Smooth muscle cell (in vitro differentiated cells): ENCODE measurements around the gene ZNF32. TPM values are rescaled to one million over a fixed set of nuclear protein-coding genes. Genes with fewer than 3 reads are reported as not detected.

ENCODE experiments used
- DNase-seq: peaks from one replicate; lab custom pipeline; 2025; ENCODE audit not compliant: unreplicated experiment; lab: John Stamatoyannopoulos, UW
- H2AFZ ChIP-seq: fragments of 200-600 bp; sonication (generic); 2 replicates; pipeline ENCODE4 v1.6.0; 2016; ENCODE audit warnings: antibody characterized with exemption, low read depth, mild to moderate bottlenecking
- H3F3A ChIP-seq: fragments of 200-600 bp; sonication (generic); 2 replicates; pipeline ENCODE4 v1.6.0; 2017; ENCODE audit warnings: antibody characterized with exemption, low read depth
- H3K27ac ChIP-seq: fragments of 200-600 bp; sonication (generic); 2 replicates; pipeline ENCODE4 v1.5.1; 2016; ENCODE audit warnings: low read depth, mild to moderate bottlenecking
- H3K27me3 ChIP-seq: fragments of 200-600 bp; sonication (generic); 2 replicates; pipeline ENCODE4 v1.6.1; 2016; ENCODE audit warnings: low read depth, mild to moderate bottlenecking
- H3K36me3 ChIP-seq: fragments of 200-600 bp; sonication (generic); 2 replicates; pipeline ENCODE4 v1.5.1; 2016; ENCODE audit warnings: low read depth
- H3K4me1 ChIP-seq: fragments of 200-600 bp; sonication (generic); 2 replicates; pipeline ENCODE4 v1.5.1; 2016; ENCODE audit warnings: low read depth
- H3K4me2 ChIP-seq: fragments of 200-600 bp; sonication (generic); 2 replicates; pipeline ENCODE4 v1.6.0; 2016; ENCODE audit warnings: mild to moderate bottlenecking
- H3K4me3 ChIP-seq: fragments of 200-600 bp; sonication (generic); 2 replicates; pipeline ENCODE4 v1.5.1; 2016; ENCODE audit warnings: mild to moderate bottlenecking
- H3K79me2 ChIP-seq: fragments of 200-600 bp; sonication (generic); 2 replicates; pipeline ENCODE4 v1.6.0; 2016; ENCODE audit warnings: low read depth, mild to moderate bottlenecking
- H3K9ac ChIP-seq: fragments of 200-600 bp; sonication (generic); 2 replicates; pipeline ENCODE4 v1.6.0; 2016; ENCODE audit warnings: low read depth
- H3K9me3 ChIP-seq: fragments of 200-600 bp; sonication (generic); replicated peaks from 2 replicates; pipeline ENCODE4 v1.5.1; 2016; ENCODE audit warnings: low read depth
- H4K20me1 ChIP-seq: fragments of 200-600 bp; sonication (generic); 2 replicates; pipeline ENCODE4 v1.6.0; 2016; ENCODE audit warnings: low read depth
- WGBS: methylation state at CpG from one replicate; pipeline ENCODE4 v1.1.7; 2016; ENCODE audit warnings: low lambda C conversion rate; 5-methylcytosine and 5-hydroxymethylcytosine counted together
- polyA plus RNA-seq: library from polyadenylated mRNA; unstranded; fragments of >200 nt; fragmentation: Nextera tagmentation; extraction: Ambion mirVana; gene quantifications from 2 replicates; pipeline ENCODE4 v1.2.1, GENCODE V29; 2016
- total RNA-seq: library from RNA; depleted of rRNA; stranded (reverse); fragments of >200 nt; gene quantifications from 2 replicates; pipeline ENCODE4 v1.2.3, GENCODE V29; 2014
- TF ChIP-seq, protein P1 (sequence below): fragments of 200-600 bp; sonication (generic); IDR thresholded peaks from 2 replicates; pipeline ENCODE4 v1.5.1; 2017; ENCODE audit warnings: borderline replicate concordance, mild to moderate bottlenecking, antibody characterized with exemption; ENCODE audit not compliant: insufficient read depth, poor library complexity, severe bottlenecking

ZNF32 gene
- total and polyA plus RNA-seq, 2 experiments from 2014 or later, result 36.3 to 40.6 TPM

DNA sequence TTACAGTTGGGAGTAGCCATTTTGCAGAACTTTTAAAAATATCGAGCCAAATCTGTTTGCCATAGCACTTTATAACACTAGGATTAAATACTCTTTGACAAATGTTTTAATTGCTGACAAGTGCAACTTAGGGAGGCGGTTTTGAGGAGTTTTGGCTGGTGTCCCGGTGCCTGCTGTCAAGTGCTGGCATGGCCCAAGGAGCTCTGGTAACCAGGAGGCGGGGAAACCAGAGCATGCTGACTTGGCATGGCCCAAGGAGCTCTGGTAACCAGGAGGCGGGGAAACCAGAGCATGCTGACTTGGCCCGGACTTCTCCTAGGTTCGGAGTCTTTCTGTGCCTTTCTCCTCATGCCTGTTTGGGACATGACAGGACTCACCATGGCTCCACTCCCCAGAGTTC lies 30.8 kb upstream of the ZNF32 start:
- Histone ChIP-seq H3K79me2 (no peaks in the 10 kb centered on the region), H3K36me3 (no peaks in the 10 kb centered on the region), H3K27ac (no peak overlapping the region), H4K20me1 (no peaks in the 10 kb centered on the region), H2AFZ (no peak overlapping the region), H3K4me2 (no peak overlapping the region), H3F3A (no peaks in the 10 kb centered on the region), H3K9me3 (no peaks in the 10 kb centered on the region), H3K27me3 (peaks cover 4% of the 10 kb centered on the region), H3K4me3 (no peak overlapping the region), H3K4me1 (no peaks in the 10 kb centered on the region), H3K9ac (no peak overlapping the region)
- TF ChIP-seq, protein P1, sequence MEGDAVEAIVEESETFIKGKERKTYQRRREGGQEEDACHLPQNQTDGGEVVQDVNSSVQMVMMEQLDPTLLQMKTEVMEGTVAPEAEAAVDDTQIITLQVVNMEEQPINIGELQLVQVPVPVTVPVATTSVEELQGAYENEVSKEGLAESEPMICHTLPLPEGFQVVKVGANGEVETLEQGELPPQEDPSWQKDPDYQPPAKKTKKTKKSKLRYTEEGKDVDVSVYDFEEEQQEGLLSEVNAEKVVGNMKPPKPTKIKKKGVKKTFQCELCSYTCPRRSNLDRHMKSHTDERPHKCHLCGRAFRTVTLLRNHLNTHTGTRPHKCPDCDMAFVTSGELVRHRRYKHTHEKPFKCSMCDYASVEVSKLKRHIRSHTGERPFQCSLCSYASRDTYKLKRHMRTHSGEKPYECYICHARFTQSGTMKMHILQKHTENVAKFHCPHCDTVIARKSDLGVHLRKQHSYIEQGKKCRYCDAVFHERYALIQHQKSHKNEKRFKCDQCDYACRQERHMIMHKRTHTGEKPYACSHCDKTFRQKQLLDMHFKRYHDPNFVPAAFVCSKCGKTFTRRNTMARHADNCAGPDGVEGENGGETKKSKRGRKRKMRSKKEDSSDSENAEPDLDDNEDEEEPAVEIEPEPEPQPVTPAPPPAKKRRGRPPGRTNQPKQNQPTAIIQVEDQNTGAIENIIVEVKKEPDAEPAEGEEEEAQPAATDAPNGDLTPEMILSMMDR, result no peak
- WGBS, result 95% methylated on average over 7 of the region's 7 CpGs
- no peak for DNase-seq

DNA sequence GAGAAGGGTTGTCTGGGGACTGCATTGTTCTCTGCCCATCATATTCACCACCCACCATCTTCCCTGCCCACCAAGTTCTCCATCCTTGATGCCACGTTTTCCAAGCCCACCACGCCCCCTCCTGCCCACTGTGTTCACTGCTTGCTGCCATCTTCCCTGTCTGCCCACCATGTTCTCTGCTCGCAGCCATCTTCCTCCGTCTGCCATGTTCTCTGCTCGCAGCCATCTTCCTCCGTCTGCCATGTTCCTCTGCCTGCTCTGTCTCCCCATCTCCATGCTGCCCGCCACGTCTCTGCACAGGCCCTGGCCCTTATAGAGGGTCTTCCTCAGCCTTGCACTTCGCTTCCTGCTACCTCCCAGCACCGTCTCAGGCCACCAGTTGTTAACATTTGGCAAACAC lies 30.0 kb upstream of the ZNF32 start:
- H3K27me3 ChIP-seq, result peaks cover 4% of the 10 kb centered on the region
- H3F3A ChIP-seq, result no peaks in the 10 kb centered on the region
- no peaks in the 10 kb centered on the region for H4K20me1 ChIP-seq
- no peak overlapping the region for H3K4me2 ChIP-seq
- no peak overlapping the region for H3K4me3 ChIP-seq
- H2AFZ ChIP-seq, result no peak overlapping the region
- no peaks in the 10 kb centered on the region for H3K4me1 ChIP-seq
- TF ChIP-seq, protein P1, result no peak
- no peaks in the 10 kb centered on the region for H3K9me3 ChIP-seq
- no peak overlapping the region for H3K9ac ChIP-seq
- no peaks in the 10 kb centered on the region for H3K36me3 ChIP-seq
- H3K79me2 ChIP-seq, result no peaks in the 10 kb centered on the region
- H3K27ac ChIP-seq, result no peak overlapping the region
- 90% methylated on average over 10 of the region's 10 CpGs for WGBS
- DNase-seq, result no peak

GRCh38 chr10:43676901-43677300 lies 28.2 kb upstream of the ZNF32 start:
- H3K9ac ChIP-seq, result no peak overlapping the region
- no peak overlapping the region for H3K27ac ChIP-seq
- no peak for DNase-seq
- no peaks in the 10 kb centered on the region for H3F3A ChIP-seq
- no peaks in the 10 kb centered on the region for H3K4me1 ChIP-seq
- WGBS, result 88% methylated on average over 7 of the region's 7 CpGs
- no peak overlapping the region for H3K4me3 ChIP-seq
- H3K79me2 ChIP-seq, result no peaks in the 10 kb centered on the region
- no peak overlapping the region for H2AFZ ChIP-seq
- TF ChIP-seq, protein P1, result no peak
- H3K36me3 ChIP-seq, result no peaks in the 10 kb centered on the region
- H3K27me3 ChIP-seq, result no peaks in the 10 kb centered on the region
- no peak overlapping the region for H3K4me2 ChIP-seq
- H3K9me3 ChIP-seq, result no peaks in the 10 kb centered on the region
- no peaks in the 10 kb centered on the region for H4K20me1 ChIP-seq

GRCh38 chr10:43676331-43676730 lies 27.6 kb upstream of the ZNF32 start:
- Histone ChIP-seq H3K27ac (no peak overlapping the region), H3K4me2 (no peak overlapping the region), H3K4me1 (no peaks in the 10 kb centered on the region), H3K79me2 (no peaks in the 10 kb centered on the region), H3K4me3 (no peak overlapping the region), H4K20me1 (no peaks in the 10 kb centered on the region), H3K9me3 (no peaks in the 10 kb centered on the region), H3F3A (no peaks in the 10 kb centered on the region), H3K9ac (no peak overlapping the region), H2AFZ (no peak overlapping the region), H3K27me3 (peaks cover 1% of the 10 kb centered on the region), H3K36me3 (no peaks in the 10 kb centered on the region)
- no peak for DNase-seq
- WGBS, result 89% methylated on average over 4 of the region's 4 CpGs
- TF ChIP-seq, protein P1, result no peak
